Mesenchymal stem cell (in vitro differentiated cells and primary cell): ENCODE measurements around the gene FAM13C.
A peak's percentile ranks its signal among the peaks of the same experiment; 100 is the strongest.

Experiments
- DNase-seq: peaks from one replicate; pipeline ENCODE4 v3.0.0-alpha.2; 2013
- H2AFZ ChIP-seq: one replicate; pipeline ENCODE4 v1.6.1; 2013; ENCODE audit warnings: low read depth, mild to moderate bottlenecking, control low read depth, inconsistent platforms, low read length, moderate library complexity
- H2AK5ac ChIP-seq: 2 replicates; pipeline ENCODE4 v1.6.1; 2013; ENCODE audit warnings: low read length, moderate library complexity, mild to moderate bottlenecking, inconsistent platforms; ENCODE audit not compliant: severe bottlenecking
- H2BK120ac ChIP-seq: one replicate; pipeline ENCODE4 v1.6.1; 2013; ENCODE audit warnings: low read depth, mild to moderate bottlenecking, inconsistent platforms, low read length, moderate library complexity
- H2BK12ac ChIP-seq, 2 experiments: one replicate each; pipeline ENCODE4 v1.6.1; 2013; ENCODE audit warnings: inconsistent platforms in 2 of 2, low read length in 2 of 2, mild to moderate bottlenecking in 2 of 2, moderate library complexity in 2 of 2, control low read depth in 1 of 2
- H2BK15ac ChIP-seq: one replicate; pipeline ENCODE4 v1.6.1; 2013; ENCODE audit warnings: mild to moderate bottlenecking, low read depth, inconsistent platforms; ENCODE audit not compliant: poor library complexity, severe bottlenecking
- H2BK5ac ChIP-seq: 2 replicates; pipeline ENCODE4 v1.6.1; 2013; ENCODE audit warnings: low read depth, mild to moderate bottlenecking, low read length, control low read depth, inconsistent platforms; ENCODE audit not compliant: poor library complexity, severe bottlenecking
- H3K14ac ChIP-seq, 2 experiments: one replicate each; pipeline ENCODE4 v1.6.1; 2013; ENCODE audit warnings: inconsistent platforms in 2 of 2, low read length in 2 of 2, control low read depth in 1 of 2, mild to moderate bottlenecking in 1 of 2, moderate library complexity in 1 of 2
- H3K18ac ChIP-seq, 2 experiments: one replicate each; pipeline ENCODE4 v1.6.1; 2013; ENCODE audit warnings: inconsistent platforms in 2 of 2, low read length in 2 of 2, control low read depth in 1 of 2, low read depth in 1 of 2, mild to moderate bottlenecking in 1 of 2
- H3K23ac ChIP-seq, 2 experiments: one replicate each; pipeline ENCODE4 v1.6.1; 2013; ENCODE audit warnings: inconsistent platforms in 2 of 2, low read length in 2 of 2, mild to moderate bottlenecking in 2 of 2, moderate library complexity in 2 of 2, control low read depth in 1 of 2
- H3K27ac ChIP-seq: 2 replicates; pipeline ENCODE4 v1.5.1; 2013; ENCODE audit warnings: mild to moderate bottlenecking, moderate library complexity, low read length, control low read depth, inconsistent platforms; ENCODE audit not compliant: poor library complexity, severe bottlenecking
- H3K27me3 ChIP-seq, 2 experiments: 2 replicates each; pipeline versions ENCODE4 v1.6.1 to v1.7.0; 2013; ENCODE audit warnings: low read length in 2 of 2, mild to moderate bottlenecking in 2 of 2, moderate library complexity in 2 of 2, control low read depth in 1 of 2, inconsistent platforms in 1 of 2; ENCODE audit not compliant: control insufficient read depth in 1 of 2, insufficient read depth in 1 of 2
- H3K36me3 ChIP-seq, 2 experiments: 2 replicates each; pipeline versions ENCODE4 v1.6.1 to v1.7.0; 2013; ENCODE audit warnings: low read length in 2 of 2, control low read depth in 1 of 2, inconsistent platforms in 1 of 2, low read depth in 1 of 2, mild to moderate bottlenecking in 1 of 2; ENCODE audit not compliant: insufficient read depth in 2 of 2, control insufficient read depth in 1 of 2
- H3K4ac ChIP-seq, 2 experiments: one replicate each; pipeline ENCODE4 v1.6.1; 2013; ENCODE audit warnings: inconsistent platforms in 2 of 2, low read length in 2 of 2, mild to moderate bottlenecking in 2 of 2, moderate library complexity in 2 of 2, control low read depth in 1 of 2, low read depth in 1 of 2
- H3K4me1 ChIP-seq: 2 replicates; pipeline ENCODE4 v1.6.1; 2013; ENCODE audit warnings: low read depth, low read length, control low read depth; ENCODE audit not compliant: control insufficient read depth, insufficient read depth
- H3K4me2 ChIP-seq: 2 replicates; pipeline ENCODE4 v1.6.1; 2013; ENCODE audit warnings: low read length, mild to moderate bottlenecking, inconsistent platforms; ENCODE audit not compliant: poor library complexity, severe bottlenecking
- H3K4me3 ChIP-seq, 2 experiments: 2 replicates each; pipeline versions ENCODE4 v1.5.1 to v1.7.0; 2013; ENCODE audit warnings: low read length in 2 of 2, mild to moderate bottlenecking in 2 of 2, control low read depth in 1 of 2, low read depth in 1 of 2; ENCODE audit not compliant: insufficient read depth in 1 of 2
- H3K79me1 ChIP-seq: replicated peaks from 2 replicates; pipeline ENCODE4 v1.6.1; 2013; ENCODE audit warnings: mild to moderate bottlenecking, control low read depth, low read length, inconsistent platforms; ENCODE audit not compliant: poor library complexity, severe bottlenecking
- H3K9ac ChIP-seq: 2 replicates; pipeline ENCODE4 v1.7.0; 2013; ENCODE audit warnings: mild to moderate bottlenecking, low read length, moderate library complexity
- H3K9me3 ChIP-seq: 2 replicates; pipeline ENCODE4 v1.7.0; 2013; ENCODE audit warnings: mild to moderate bottlenecking, low read length; ENCODE audit not compliant: control insufficient read depth
- H4K8ac ChIP-seq: one replicate; pipeline ENCODE4 v1.6.1; 2013; ENCODE audit warnings: inconsistent platforms, mild to moderate bottlenecking, low read length, moderate library complexity
- H4K91ac ChIP-seq: one replicate; pipeline ENCODE4 v1.6.1; 2013; ENCODE audit warnings: mild to moderate bottlenecking, low read length, inconsistent platforms
- WGBS: methylation state at CpG from one replicate; pipeline ENCODE4 v1.1.7; 2013; ENCODE audit warnings: mixed read lengths; 5-methylcytosine and 5-hydroxymethylcytosine counted together

The FAM13C gene

DNA sequence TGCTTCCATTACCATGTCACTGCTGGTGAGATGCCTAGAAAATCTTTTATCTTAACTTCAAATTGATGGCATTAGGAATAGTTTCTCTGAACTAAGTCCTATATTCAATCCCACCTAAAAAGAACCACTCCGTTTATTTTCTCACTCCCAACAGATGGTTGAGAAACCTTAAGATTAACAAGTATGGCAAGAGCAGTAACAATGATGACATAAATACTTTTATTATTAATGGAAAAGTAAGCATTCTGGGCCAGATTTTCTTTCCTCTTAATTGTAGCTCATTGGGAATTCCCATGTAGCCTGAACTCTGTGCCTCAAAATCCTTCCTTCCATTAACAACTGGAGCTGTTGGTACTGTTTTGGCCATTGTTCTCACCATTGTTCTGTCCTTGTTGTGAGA is 21.1 kb upstream of the FAM13C start:
- peak; percentile 50 for DNase-seq
- Histone ChIP-seq H3K4me2 (no peak overlapping the region), H3K36me3 (no peaks in the 10 kb centered on the region), H2AFZ (no peak overlapping the region), H3K27me3 (no peaks in the 10 kb centered on the region), H3K14ac (no peak overlapping the region), H3K18ac (peak overlapping the region in 1 of 2 experiments; percentile 64), H3K4me3 (no peak overlapping the region), H2AK5ac (no peak overlapping the region), H2BK12ac (peak overlapping the region in 1 of 2 experiments; percentile 71), H2BK15ac (no peak overlapping the region), H3K4ac (peak overlapping the region in 1 of 2 experiments; percentile 52), H4K91ac (no peak overlapping the region), H3K9ac (peak overlapping the region; percentile 33), H2BK120ac (no peak overlapping the region), H4K8ac (no peak overlapping the region), H3K27ac (no peak overlapping the region), H2BK5ac (no peak overlapping the region), H3K23ac (no peak overlapping the region), H3K9me3 (no peaks in the 10 kb centered on the region), H3K79me1 (no peaks in the 10 kb centered on the region), H3K4me1 (no peaks in the 10 kb centered on the region)
- WGBS: no CpG with 5 or more reads among the region's 1 CpG

DNA sequence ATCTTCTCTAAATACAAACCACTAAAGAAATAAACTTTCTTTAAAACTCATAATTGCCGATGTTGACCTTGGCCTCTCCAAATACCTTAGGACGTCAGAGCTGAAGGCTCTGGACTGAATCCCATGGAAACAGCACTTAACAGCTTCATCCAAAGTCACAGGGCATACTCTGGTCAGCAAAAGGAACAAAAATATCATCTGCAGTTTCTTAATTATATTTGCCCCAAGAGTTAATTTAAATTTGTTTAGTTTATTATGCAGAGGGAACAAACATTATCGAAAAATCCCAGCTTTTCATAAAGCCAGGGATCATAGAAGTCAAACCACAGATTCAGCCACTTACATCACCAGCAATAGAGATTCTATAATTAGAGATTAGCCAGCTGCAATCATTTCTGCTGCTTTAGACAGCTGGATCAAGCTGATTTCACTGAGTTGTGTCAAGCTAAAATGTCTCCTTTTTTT is 20.5 kb upstream of the FAM13C start:
- H3K9ac ChIP-seq: peak overlapping the region; percentile 33
- no peak overlapping the region for H3K27ac ChIP-seq
- no peak overlapping the region for H4K91ac ChIP-seq
- WGBS: 10% methylated on average over 2 of the region's 3 CpGs
- H3K4ac ChIP-seq: no peak overlapping the region
- no peak overlapping the region for H2AK5ac ChIP-seq
- H2AFZ ChIP-seq: no peak overlapping the region
- H2BK15ac ChIP-seq: no peak overlapping the region
- no peaks in the 10 kb centered on the region for H3K36me3 ChIP-seq
- peak; percentile 89 for DNase-seq
- H3K23ac ChIP-seq: no peak overlapping the region
- H3K4me3 ChIP-seq: no peak overlapping the region
- no peak overlapping the region for H3K14ac ChIP-seq
- no peak overlapping the region for H3K18ac ChIP-seq
- H3K79me1 ChIP-seq: no peaks in the 10 kb centered on the region
- H2BK5ac ChIP-seq: no peak overlapping the region
- H2BK12ac ChIP-seq: no peak overlapping the region
- no peaks in the 10 kb centered on the region for H3K4me1 ChIP-seq
- no peaks in the 10 kb centered on the region for H3K27me3 ChIP-seq
- no peak overlapping the region for H2BK120ac ChIP-seq
- H4K8ac ChIP-seq: no peak overlapping the region
- no peaks in the 10 kb centered on the region for H3K9me3 ChIP-seq
- H3K4me2 ChIP-seq: no peak overlapping the region

DNA sequence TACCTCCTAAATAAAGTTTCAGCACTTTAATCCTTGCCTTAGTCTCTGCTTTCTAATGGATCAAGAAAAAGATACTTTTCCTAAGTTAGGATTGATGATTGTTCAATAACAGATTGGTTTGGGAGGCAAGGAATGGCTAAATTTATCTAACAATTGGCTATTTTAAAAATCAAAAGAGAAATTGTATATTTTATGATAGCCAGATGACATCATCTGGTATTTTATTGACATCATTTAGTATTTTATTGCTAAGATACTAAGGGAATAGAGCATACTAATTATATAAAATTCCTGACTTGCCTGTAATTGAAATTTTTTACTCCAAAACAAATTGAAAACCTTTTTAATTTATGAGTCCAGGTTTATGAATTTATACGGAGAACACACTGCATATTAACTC is 19.3 kb upstream of the FAM13C start:
- no peak for DNase-seq
- Histone ChIP-seq H3K27me3 (no peaks in the 10 kb centered on the region), H3K4me1 (no peaks in the 10 kb centered on the region), H2BK5ac (no peak overlapping the region), H3K4ac (no peak overlapping the region), H3K18ac (no peak overlapping the region), H3K9ac (no peak overlapping the region), H2BK15ac (no peak overlapping the region), H2AFZ (no peak overlapping the region), H2BK12ac (no peak overlapping the region), H4K91ac (no peak overlapping the region), H4K8ac (no peak overlapping the region), H3K4me2 (no peak overlapping the region), H3K14ac (no peak overlapping the region), H3K79me1 (no peaks in the 10 kb centered on the region), H2BK120ac (no peak overlapping the region), H3K23ac (no peak overlapping the region), H3K27ac (no peak overlapping the region), H3K4me3 (no peak overlapping the region), H3K9me3 (no peaks in the 10 kb centered on the region), H2AK5ac (no peak overlapping the region), H3K36me3 (no peaks in the 10 kb centered on the region)
- no CpG with 5 or more reads among the region's 1 CpG for WGBS

DNA sequence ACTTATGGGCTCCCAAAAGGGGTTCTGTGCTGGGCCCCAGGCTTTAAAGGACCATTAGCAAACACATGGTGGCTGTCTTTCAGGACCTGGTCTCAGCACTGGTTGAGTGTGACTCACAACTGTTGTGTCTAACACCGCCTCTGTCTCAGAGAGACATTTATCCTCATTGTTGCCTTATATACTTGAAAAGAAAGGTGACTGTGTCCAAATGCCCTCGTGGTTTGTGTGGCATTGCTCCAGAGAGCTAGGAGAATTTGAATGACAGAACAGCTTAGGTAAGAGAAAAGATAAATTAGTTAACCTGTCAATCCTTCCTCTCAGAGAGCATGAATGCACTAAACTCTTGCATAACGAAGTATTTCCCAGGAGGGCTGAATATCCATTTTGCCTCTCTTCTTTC is 14.5 kb upstream of the FAM13C start:
- Histone ChIP-seq H3K14ac (no peak overlapping the region), H3K4ac (no peak overlapping the region), H3K23ac (no peak overlapping the region), H3K9ac (no peak overlapping the region), H2AK5ac (no peak overlapping the region), H3K27ac (no peak overlapping the region), H4K8ac (no peak overlapping the region), H3K4me2 (no peak overlapping the region), H3K18ac (no peak overlapping the region), H3K36me3 (no peaks in the 10 kb centered on the region), H2BK5ac (no peak overlapping the region), H4K91ac (no peak overlapping the region), H2BK120ac (no peak overlapping the region), H2BK12ac (peak overlapping the region; percentile 45 to 65), H3K9me3 (no peaks in the 10 kb centered on the region), H3K4me1 (no peaks in the 10 kb centered on the region), H3K4me3 (no peak overlapping the region), H2BK15ac (no peak overlapping the region), H2AFZ (no peak overlapping the region), H3K27me3 (no peaks in the 10 kb centered on the region), H3K79me1 (no peaks in the 10 kb centered on the region)
- WGBS: 80% methylated on average over 1 of the region's 3 CpGs
- DNase-seq: no peak
